GM19043 (cell line): Measurements from ENCODE around the gene EFTUD2.

ENCODE experiments used
- ATAC-seq: cut with Tn5 transposase; IDR thresholded peaks from one replicate; pipeline ENCODE4 v1.9.1; 2021; ENCODE audit warnings: low read depth; ENCODE audit not compliant: unreplicated experiment

Gene EFTUD2

GRCh38 chr17:44892250-44892649, 7.0 kb downstream of the EFTUD2 start:
- no peak for ATAC-seq

- no peak for ATAC-seq
Observed at GRCh38 chr17:44889003-44889402, 10.2 kb downstream of the EFTUD2 start.

DNA sequence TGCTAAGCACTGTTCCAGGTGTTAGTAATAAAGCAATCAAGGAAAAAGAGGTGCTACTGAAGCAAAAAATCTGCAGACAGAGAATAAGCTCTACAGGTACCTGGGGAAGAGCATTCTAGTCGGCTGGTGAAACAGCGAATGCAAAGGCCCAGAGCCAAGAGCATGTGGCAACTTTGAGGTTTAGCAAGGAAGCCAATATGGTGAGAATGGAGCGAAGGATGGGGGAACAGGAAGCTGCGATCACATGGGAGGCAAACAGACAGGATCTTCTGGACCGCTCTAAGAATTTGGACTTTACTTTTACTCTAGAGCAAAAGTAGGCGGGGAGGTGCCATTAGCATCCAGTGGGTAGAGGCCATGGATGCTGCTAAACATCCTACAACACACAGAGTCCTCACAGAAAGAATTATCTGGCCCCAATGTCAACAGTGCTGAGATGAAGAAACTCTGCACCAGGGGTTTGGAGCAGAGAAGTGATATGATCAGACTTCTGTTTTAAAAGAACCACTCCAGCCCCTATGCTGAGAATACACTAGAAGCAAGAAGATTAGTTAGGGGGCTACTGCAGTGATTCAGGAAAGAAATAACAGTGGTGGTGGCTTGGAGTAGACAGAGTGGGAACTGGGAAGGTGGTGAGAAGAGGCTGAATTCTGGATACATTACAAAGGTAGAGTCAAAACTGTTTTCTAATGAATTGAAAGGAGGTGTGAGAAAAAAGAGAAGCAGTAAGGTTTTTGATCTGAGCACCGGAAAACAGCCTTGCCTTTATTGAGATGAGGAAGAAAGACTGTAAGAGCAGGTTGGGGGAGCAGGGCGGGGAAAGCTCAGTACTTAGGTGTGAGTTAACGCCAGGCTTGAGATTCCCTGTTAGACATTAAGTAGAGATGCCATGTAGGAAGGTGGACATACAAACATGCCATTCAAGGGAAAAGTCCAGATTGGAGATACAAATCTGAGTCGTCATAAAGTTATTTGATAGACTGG, 11.0 kb downstream of the EFTUD2 start:
- no peak for ATAC-seq

DNA sequence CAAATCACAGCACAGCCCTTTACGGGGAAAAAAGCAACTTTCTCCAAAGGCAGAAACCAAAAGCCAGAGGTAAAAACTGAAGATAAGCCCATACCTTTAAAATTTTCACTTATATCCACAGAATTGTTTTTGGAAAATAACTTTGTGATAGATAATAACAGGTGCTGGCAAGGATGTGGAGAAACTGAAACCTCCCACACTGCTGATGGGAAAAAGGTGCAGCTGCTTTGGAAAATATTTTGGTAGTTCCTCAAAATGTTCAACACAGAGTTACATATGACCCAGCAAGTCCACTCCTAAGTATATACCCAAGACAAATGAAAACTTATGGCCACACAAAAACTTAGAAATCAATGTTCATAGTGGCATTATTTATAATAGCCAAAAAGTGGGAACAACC, 12.2 kb downstream of the EFTUD2 start:
- ATAC-seq = no peak

- ATAC-seq = no peak
Observed at GRCh38 chr17:44884941-44885340, 14.3 kb downstream of the EFTUD2 start.

DNA sequence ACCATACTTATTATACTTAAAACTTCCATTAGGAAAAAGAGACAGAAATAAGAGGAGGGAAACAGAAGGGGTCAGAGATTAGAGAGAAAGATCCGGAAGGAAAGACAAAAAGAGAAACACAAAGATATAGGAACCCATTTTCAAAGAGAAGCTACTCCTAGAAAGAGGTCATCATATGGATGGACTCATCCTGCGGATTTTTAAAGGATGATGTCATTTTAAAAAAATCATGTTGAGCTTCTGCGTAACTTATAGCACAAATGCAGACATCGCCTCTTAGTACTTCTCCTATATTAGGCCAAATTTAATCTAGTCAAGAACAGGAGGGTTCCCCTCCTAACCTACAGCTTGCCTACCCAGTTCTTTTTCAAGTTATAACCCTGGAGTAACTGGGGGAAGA, 18.1 kb downstream of the EFTUD2 start:
- ATAC-seq = no peak

GRCh38 chr17:44880062-44880461, 19.2 kb downstream of the EFTUD2 start:
- no peak for ATAC-seq

DNA sequence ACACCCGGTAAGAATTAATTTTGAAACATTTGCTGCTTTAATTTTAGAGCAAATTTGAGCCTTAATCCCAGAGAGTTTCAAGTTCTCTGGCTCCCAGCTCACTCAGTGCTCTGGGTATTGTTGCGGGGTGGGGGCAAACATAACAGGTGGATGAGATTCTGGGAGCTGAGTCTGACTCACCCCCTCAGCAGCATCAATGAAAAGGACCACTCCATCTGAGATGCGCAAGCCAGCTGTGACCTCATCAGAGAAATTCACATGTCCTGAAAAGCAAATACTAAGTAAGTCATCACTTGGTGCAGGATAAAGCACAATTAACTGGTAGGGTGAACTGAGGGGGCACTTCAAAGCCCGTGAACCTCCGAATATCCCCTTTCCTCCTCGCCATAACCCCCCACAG, 19.9 kb downstream of the EFTUD2 start:
- ATAC-seq = no peak

DNA sequence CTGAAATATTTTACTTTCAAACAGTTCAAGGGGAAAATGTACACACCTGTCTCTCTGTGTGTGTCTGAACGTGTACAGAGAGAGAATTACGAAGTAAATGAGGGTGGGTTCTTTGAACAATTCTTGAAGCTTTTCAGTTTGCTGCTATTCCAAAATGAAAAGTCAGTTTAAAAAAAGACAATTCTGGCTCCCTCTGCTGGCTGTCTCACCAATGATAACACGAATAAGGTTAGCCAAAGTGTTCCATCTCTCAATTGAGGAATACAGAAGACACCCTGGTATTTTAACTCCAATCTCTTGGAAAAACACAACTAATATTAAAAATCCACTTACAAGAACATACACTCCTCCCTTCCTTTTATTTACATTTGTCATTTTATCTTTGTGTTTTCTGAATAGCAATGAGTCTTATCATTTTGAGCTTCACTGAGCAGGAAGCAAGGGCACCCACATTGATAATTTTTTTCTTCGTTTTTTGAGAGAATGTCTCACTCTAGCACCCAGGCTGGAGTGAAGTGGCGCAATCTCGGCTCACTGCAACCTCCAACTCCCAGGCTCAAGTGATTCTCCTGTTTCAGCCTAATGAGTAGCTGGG, 20.5 kb downstream of the EFTUD2 start:
- ATAC-seq = no peak

DNA sequence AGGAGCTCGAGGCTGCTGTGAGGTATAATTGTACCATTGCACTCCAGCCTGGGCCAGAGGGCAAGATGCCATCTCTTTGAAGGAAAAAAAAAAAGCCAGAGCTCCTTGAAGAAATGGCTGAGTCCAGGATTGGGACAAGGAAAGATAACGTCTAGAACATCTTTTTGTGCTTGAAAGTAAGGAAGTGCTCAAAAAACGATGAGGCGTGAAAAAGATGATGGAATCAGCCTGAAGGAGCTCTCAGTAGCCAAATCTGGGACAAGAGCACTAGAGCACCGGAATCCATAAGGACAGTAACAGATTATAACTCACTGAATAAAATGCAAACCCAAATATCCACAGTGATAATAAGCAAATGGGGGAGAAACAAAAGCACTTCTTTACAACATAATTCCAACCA, 22.1 kb downstream of the EFTUD2 start:
- ATAC-seq = no peak

DNA sequence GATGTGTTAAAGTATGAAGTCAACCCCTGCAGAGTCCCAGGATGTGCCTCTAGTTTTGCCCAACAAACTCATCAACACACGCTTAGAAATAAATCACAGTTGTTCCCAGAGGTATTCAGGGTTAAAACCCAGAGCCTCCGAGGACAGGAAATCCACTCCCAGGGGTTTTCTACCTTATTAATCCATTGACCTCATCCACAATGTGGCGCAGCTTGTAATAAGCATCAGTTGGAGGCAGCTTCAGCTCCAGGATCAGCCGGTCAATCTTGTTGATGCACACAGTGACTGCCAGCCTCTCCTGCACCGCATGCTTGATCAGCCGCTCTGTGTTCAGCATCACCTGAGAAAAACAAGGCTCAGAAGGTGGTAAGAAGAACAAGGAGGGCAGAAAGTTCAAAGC, 23.5 kb downstream of the EFTUD2 start:
- no peak for ATAC-seq

- ATAC-seq = no peak
Observed at GRCh38 chr17:44872131-44872768, 27.0 kb downstream of the EFTUD2 start.

DNA sequence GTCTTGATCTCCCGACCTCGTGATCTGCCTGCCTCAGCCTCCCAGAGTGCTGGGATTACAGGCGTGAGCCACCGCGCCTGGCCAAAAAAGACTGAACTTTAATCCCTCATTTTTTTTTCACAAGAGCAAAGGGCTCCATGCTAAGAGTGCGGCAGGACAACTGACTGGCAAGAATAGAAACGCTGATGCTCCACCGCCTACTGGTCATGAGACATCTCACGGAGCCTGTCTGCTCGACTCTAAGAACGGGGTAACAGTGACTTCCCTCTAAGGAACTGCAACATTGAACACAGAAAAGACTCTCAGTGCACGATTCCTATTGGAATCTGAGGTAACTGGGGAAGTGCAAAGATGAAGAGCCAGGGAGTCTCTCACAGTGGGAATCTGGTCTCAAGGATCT, 27.7 kb downstream of the EFTUD2 start:
- ATAC-seq = no peak

GRCh38 chr17:44867841-44868240, 31.4 kb downstream of the EFTUD2 start:
- no peak for ATAC-seq

DNA sequence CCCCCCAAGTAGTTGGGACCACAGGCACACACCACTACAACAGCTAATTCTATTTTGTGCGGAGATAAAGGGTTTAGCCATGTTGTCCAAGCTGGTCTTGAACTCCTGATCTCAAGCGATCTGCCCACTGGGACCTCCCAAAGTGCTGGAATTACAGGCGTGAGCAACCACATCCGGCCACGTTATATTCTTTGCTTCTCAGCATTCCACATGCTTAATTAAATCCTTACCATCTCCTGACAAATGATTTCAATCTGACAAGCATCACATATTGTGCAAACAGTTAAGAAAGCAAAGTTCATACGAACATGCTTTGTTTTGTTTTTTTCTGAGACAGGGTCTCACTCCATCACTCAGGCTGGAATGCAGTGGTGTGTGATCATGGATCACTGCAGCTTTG, 33.3 kb downstream of the EFTUD2 start:
- no peak for ATAC-seq

GRCh38 chr17:44865231-44865660, 34.0 kb downstream of the EFTUD2 start:
- no peak for ATAC-seq

DNA sequence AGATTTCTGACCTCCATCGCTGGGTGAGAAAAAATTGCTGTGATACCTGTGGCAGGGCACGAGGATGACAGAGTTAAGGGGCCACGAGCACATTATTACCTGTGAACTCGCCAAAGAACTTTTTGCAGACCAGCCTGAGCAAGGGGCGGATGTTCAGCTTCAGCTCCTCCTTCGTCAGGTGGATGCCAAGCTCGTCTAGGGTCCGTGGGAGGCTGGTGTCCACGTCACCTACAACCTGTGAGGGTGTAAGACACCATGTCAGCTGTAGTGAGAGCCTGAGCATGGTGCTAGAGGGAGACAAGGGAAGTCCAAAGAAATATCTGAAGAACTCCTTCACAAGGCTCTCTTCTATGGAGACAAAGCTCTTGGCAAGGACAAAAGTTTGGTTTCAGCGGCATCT, 34.4 kb downstream of the EFTUD2 start:
- no peak for ATAC-seq

- no peak for ATAC-seq
Observed at GRCh38 chr17:44863061-44863918, 36.0 kb downstream of the EFTUD2 start.

- ATAC-seq = no peak
Observed at GRCh38 chr17:44862278-44862914, 36.8 kb downstream of the EFTUD2 start.

GRCh38 chr17:44859701-44860100, 39.5 kb downstream of the EFTUD2 start:
- no peak for ATAC-seq
